Measurements from ENCODE around the gene NRXN3. TPM values are rescaled to one million over a fixed set of nuclear protein-coding genes. Genes with fewer than 3 reads are reported as not detected.

NRXN3 gene
- total RNA-seq, 1 donor, result 0.27 TPM

GRCh38 chr14:79855789-79856188 is 1685.6 kb downstream of the NRXN3 start:
- no peak for DNase-seq (ENCODE audit: low read depth in 2 of 3, low spot score in 2 of 3)

DNA sequence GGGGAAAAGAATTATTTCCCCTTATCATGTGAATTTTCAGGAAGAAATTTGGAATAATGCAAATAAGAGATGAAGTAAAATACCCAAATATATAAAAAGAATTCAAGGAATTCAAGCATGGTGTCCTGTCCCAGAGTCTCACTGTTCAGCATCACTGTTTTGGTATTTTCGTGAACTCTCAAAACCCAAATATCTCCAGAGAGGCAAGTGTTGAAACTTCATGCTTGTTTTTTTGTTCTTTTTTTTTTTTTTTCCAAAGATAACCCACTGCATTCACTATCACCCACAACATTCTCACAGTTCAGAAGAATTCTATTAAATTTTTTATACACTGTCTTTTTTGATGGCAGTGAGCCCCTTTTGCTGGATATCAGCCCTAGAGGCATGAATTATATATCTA is 1686.2 kb downstream of the NRXN3 start:
- DNase-seq (ENCODE audit: low read depth in 2 of 3, low spot score in 2 of 3), result no peak

DNA sequence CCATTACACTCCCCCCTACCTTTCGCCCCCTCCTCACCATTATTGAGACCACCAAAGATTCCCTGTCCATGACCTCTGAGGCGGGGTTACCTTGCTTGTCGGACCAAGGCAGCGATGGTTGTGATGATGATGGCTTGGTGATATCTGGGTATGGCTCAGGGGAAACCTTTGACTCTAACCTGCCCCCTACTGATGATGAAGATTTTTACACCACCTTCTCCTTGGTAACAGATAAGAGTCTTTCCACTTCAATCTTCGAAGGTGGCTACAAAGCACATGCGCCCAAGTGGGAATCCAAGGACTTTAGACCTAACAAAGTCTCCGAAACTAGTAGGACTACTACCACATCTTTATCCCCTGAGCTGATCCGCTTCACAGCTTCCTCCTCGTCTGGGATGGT is 1690.9 kb downstream of the NRXN3 start:
- no peak for DNase-seq (ENCODE audit: low read depth in 2 of 3, low spot score in 2 of 3)

DNA sequence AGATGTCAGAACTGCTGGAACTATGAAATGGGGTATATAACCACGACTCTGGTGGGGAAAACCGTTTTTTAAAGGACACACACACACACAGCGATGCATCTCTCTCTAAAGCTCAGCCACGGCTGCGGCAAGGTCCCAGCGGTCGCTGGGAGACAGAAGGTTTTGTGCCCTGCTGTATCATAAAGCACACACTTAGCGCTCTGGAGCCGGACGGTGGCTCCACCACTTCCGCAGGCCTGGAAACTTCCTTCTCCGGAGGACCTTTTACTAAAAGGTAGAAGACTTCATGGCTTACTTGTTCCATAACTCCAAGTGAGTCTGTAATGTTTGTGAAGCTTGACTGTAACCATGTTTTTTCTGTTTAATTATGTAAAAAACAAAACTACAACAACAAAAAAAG is 1691.9 kb downstream of the NRXN3 start:
- no peak for DNase-seq (ENCODE audit: low read depth in 2 of 3, low spot score in 2 of 3)

DNA sequence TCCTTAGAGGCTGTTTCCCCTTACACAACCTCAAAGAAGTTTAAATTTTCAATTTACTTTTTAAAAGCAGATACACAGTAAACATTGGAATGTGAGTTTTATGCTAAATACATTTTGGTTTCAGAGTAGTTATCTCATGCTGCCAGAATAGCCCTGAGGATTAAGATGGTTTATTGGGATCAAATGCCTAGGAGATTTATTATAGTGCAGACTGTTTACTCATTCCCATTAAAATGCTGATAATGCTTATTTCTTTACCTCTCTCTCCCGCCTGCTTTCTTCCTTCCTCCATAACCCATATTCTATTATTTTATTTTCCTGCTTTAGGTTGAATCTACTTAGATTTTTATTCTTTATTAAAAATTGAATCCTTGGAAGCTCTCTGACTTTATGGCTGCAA is 1701.0 kb downstream of the NRXN3 start:
- no peak for DNase-seq (ENCODE audit: low read depth in 2 of 3, low spot score in 2 of 3)

DNA sequence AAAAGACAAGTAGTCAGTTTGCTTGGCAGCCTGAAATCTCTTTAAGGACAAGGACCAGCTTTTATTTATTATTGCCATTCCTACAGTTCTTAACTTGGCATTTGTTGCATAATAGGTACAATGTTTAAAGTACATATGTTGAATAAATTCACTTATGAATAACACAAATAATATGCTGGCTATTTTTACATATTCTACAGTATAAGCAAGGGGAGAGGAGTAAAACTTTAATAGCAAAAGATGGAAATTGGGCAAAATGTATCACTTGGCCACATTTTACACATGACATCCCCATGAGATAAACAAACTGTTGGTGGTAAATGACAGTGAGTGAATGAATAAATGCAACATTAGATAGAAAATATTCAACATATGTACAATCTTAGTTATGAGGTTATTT is 1708.1 kb downstream of the NRXN3 start:
- no peak for DNase-seq (ENCODE audit: low read depth in 2 of 3, low spot score in 2 of 3)

DNA sequence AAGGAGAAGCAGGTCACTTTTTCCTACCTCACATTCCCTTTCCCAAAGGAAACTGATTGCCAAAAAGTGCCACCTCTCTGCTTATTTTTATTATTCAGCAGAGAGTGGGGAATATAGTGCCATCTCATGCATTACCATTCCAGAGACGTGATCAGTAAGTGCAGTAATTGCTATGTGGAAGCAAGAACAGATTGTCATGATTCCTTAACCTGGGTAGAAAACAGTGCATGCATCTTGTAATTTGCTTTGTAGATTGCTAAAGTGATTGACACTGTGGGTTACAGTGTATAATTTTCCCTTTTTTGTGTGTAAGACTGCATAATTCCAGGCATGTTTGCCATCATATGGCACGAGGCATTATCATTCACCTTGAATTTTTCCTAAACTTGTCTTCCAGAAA is 1708.6 kb downstream of the NRXN3 start:
- DNase-seq (ENCODE audit: low read depth in 2 of 3, low spot score in 2 of 3), result no peak

GRCh38 chr14:79881299-79881698 is 1711.1 kb downstream of the NRXN3 start:
- DNase-seq (ENCODE audit: low read depth in 2 of 3, low spot score in 2 of 3), result no peak

GRCh38 chr14:79890527-79890926 is 1720.4 kb downstream of the NRXN3 start:
- no peak for DNase-seq (ENCODE audit: low read depth in 2 of 3, low spot score in 2 of 3)

GRCh38 chr14:79896009-79896408 is 1725.8 kb downstream of the NRXN3 start:
- DNase-seq (ENCODE audit: low read depth in 2 of 3, low spot score in 2 of 3), result no peak

DNA sequence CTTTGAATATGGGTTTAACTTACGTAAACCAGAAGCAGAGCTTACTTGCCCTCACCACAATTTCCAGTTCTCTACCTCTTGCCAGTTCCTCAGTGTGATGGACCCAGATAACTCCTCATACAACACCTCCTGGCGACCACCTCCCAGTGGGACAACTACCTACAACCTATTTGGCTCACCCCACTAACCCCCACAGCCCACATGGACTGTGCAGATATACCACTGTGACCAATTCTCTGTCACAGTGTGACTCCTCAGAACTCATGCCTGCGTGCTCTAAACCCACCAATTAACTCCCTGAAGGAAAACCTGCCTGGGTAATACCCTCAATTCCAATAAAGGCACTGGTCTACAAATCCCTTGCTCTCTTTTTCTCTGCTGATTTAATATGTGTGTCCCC is 1729.4 kb downstream of the NRXN3 start:
- no peak for DNase-seq (ENCODE audit: low read depth in 2 of 3, low spot score in 2 of 3)

GRCh38 chr14:79904497-79904896 is 1734.3 kb downstream of the NRXN3 start:
- DNase-seq (ENCODE audit: low read depth in 2 of 3, low spot score in 2 of 3), result no peak

GRCh38 chr14:79906994-79907393 is 1736.8 kb downstream of the NRXN3 start:
- no peak for DNase-seq (ENCODE audit: low read depth in 2 of 3, low spot score in 2 of 3)

GRCh38 chr14:79910086-79910485 is 1739.9 kb downstream of the NRXN3 start:
- no peak for DNase-seq (ENCODE audit: low read depth in 2 of 3, low spot score in 2 of 3)

- DNase-seq (ENCODE audit: low read depth in 2 of 3, low spot score in 2 of 3), result no peak
Measured at GRCh38 chr14:79911744-79912143, 1741.6 kb downstream of the NRXN3 start.

DNA sequence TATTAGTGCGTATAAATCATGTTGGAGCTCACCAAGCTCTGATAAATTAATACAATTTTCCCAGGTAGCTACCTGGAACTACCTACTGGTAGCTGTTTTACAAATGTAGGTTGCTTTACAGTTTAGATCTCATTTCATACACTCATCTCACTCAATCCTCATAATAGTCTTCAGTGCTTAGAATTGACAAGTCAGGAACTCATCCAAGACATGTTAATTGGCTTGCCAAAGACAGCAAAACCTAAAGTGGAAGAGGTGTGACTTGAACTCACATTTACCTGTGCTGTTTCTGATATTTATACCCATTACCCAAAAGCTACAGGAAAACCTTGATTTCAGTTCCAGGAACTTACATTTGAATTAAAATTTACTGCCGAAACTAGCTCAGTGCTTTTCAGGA is 1744.4 kb downstream of the NRXN3 start:
- DNase-seq (ENCODE audit: low read depth in 2 of 3, low spot score in 2 of 3), result no peak

DNA sequence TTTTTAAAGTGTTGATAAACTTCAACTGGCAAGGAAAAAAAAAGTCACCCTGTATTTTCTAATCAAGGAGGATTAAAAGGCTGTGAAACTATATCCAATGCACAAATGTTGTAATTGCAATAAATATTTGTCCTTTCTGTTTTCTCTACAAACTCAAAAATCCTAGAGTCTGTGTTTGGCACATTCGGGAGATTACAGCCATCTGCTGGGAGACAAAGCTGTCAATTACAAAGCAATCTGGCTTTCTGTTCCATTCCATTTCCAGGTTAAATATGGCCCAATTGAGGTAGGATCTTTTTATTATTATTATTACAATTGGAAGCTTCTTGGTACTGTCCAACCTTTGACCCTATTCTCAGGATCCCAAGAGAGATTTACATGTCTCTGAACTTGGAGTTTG is 1745.2 kb downstream of the NRXN3 start:
- DNase-seq (ENCODE audit: low read depth in 2 of 3, low spot score in 2 of 3), result no peak

DNA sequence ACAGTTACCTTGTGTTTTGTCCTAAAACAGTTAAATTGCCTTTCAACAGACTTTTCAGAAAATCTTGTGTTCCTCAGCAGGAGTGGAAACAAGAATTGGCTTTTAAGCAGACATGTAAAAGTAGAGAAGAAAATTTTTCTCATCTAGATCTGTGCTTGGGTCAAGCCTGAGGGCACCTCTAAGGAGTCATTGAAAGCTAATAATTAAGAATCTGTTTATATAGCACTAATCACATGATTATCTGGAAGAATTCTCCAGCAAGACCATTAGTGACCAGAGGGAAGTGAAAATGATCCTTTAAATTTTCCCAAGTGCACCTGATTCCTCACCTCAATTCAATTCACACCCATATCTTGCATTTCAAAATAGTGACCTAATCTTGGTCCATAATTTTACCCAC is 1746.1 kb downstream of the NRXN3 start:
- no peak for DNase-seq (ENCODE audit: low read depth in 2 of 3, low spot score in 2 of 3)

DNA sequence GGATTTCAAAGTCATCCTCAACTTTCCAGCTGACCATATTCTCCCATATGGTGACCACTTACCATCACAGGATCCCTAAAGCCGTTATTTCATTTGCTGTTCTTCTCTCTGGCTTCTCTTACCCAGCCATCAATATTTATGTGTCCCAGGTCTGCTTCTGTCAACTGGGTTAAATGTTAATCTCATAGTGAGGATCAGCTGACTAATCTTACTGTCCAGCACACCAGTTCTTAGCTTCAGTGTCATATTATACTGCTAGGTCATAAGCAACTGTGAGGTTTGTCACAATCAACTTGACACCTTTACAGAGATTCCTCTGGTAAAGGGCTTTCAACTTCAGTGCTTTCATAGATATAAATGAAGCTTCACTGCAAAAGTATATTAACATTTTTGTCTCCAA is 1746.7 kb downstream of the NRXN3 start:
- no peak for DNase-seq (ENCODE audit: low read depth in 2 of 3, low spot score in 2 of 3)

Small RNA genes within 50 kb of the gene (small RNA-seq; reads per million reads assigned to genes)
- not detected for gene RNA5SP388
